Esophagus mucosa (tissue), 1 donor: Measurements from ENCODE around the gene OBSL1. TPM values are rescaled to one million over a fixed set of nuclear protein-coding genes. Genes with fewer than 3 reads are reported as not detected.
A peak's percentile ranks its signal among the peaks of the same experiment; 100 is the strongest.

Experiments used
- ATAC-seq: fragments of 200-7000 bp; cut with Tn5 transposase; one replicate; pipeline ENCODE4 v1.9.1; 2020
- total RNA-seq: library from RNA; stranded (reverse); gene quantifications from one replicate; pipeline ENCODE4 v1.2.4, GENCODE V29; 2023
- donor health status: DM: yes; HTN: yes; CAD: no.

OBSL1 gene
- total RNA-seq: 13.0 TPM

GRCh38 chr2:219571311-219572236, at the start of gene OBSL1:
OBSL1 (minus strand) TSS chr2:219571539; CDS start chr2:219571232, 307 bp downstream.
- peak; percentile 51 for ATAC-seq

- no peak for ATAC-seq
Observed at GRCh38 chr2:219620546-219620945, 49.2 kb upstream of the OBSL1 start.

GRCh38 chr2:219619235-219619634, 47.9 kb upstream of the OBSL1 start:
- no peak for ATAC-seq

GRCh38 chr2:219618733-219619122, 47.4 kb upstream of the OBSL1 start:
- no peak for ATAC-seq

- ATAC-seq: no peak
Observed at GRCh38 chr2:219616550-219616949, 45.2 kb upstream of the OBSL1 start.

GRCh38 chr2:219615894-219616293, 44.6 kb upstream of the OBSL1 start:
- ATAC-seq: no peak

- ATAC-seq: no peak
Observed at GRCh38 chr2:219615036-219615435, 43.7 kb upstream of the OBSL1 start.

- ATAC-seq: no peak
Observed at GRCh38 chr2:219614076-219614860, 42.9 kb upstream of the OBSL1 start.

- ATAC-seq: no peak
Observed at GRCh38 chr2:219613461-219614070, 42.2 kb upstream of the OBSL1 start.

- ATAC-seq: no peak
Observed at GRCh38 chr2:219612577-219613286, 41.4 kb upstream of the OBSL1 start.

GRCh38 chr2:219611866-219612576, 40.7 kb upstream of the OBSL1 start:
- ATAC-seq: no peak

- no peak for ATAC-seq
Observed at GRCh38 chr2:219611306-219611705, 40.0 kb upstream of the OBSL1 start.

- no peak for ATAC-seq
Observed at GRCh38 chr2:219609149-219609750, 37.9 kb upstream of the OBSL1 start.

- no peak for ATAC-seq
Observed at GRCh38 chr2:219608399-219608964, 37.1 kb upstream of the OBSL1 start.

- ATAC-seq: no peak
Observed at GRCh38 chr2:219607931-219608330, 36.6 kb upstream of the OBSL1 start.

GRCh38 chr2:219605607-219605954, 34.2 kb upstream of the OBSL1 start:
- ATAC-seq: no peak

- ATAC-seq: no peak
Observed at GRCh38 chr2:219603771-219604170, 32.4 kb upstream of the OBSL1 start.

- ATAC-seq: no peak
Observed at GRCh38 chr2:219598308-219599078, 27.2 kb upstream of the OBSL1 start.

- ATAC-seq: peak; percentile 96
Observed at GRCh38 chr2:219597552-219598307, 26.4 kb upstream of the OBSL1 start, which contains the start of gene STK11IP. STK11IP (plus strand) TSS chr2:219597857; CDS start chr2:219598120, 263 bp downstream.
